GM19395 (cell line): ENCODE measurements around the gene UBXN10.

Experiments used
- ATAC-seq: cut with Tn5 transposase; IDR thresholded peaks from one replicate; pipeline ENCODE4 v1.9.1; 2021; ENCODE audit warnings: mild to moderate bottlenecking, moderate library complexity; ENCODE audit not compliant: unreplicated experiment

UBXN10 gene

GRCh38 chr1:20151906-20152598 is 33.8 kb upstream of the UBXN10 start:
- no peak for ATAC-seq

DNA sequence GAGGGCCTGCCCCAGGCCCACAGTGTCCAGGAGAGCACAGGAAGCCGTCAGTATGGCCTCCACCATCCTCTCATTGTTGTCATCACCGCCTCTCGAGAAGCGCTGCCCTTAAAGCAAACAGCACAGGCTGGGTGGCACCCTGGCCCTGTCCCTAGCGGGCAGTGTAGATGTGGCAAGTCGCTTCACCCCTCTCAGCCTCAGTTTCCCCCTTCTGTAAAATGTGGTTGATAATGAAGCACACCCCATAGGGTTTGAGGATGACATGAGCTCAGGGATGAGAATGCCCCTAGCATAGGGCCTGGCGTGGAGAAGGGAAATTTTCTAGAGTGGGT is 33.3 kb upstream of the UBXN10 start:
- no peak for ATAC-seq

DNA sequence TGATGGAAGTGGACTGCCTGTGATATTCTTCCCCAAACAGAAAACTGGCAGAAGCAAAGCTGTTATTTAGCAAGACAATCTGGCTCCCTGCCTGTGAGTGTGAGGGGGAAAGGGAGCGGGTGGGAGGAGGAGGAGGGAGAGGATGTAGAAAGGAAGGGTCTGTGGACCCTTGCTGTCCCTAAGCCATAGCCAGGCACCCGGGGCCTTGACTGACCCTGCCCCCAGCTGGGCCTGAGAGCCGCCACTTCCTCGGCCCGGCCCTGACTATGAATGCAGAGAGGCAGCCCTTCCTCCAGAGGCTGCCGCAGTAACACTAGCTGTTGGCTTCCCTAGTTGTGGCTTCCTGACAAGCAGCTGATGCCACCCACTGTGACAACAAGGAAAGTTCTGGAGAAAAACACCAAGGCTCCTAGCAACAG is 32.9 kb upstream of the UBXN10 start:
- ATAC-seq, result no peak

DNA sequence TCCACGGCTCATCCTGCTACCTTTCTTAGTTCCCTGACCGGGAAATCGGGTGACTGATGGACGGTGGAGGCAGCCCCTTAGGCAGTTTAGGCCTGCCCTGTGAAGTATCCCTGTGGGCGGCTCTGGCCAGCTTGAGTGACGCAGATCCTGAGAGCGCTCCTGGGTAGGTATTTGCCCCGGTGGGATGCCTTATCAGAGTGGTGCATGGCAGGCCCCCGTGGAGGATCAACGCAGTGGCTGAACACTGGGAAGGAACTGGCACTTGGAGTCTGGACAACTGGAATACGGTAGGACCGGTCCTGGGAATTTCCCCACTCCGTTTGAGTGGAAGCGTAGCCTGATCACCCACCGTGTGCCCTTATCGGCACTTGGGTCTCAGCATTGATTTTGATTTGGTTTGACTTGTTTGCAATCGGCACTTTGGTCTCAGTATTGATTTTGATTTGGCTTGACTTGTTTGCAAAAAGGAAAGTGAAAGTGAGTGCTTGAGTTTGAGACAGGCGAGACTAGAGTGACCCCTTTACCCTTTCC is 31.5 kb upstream of the UBXN10 start:
- ATAC-seq, result no peak

DNA sequence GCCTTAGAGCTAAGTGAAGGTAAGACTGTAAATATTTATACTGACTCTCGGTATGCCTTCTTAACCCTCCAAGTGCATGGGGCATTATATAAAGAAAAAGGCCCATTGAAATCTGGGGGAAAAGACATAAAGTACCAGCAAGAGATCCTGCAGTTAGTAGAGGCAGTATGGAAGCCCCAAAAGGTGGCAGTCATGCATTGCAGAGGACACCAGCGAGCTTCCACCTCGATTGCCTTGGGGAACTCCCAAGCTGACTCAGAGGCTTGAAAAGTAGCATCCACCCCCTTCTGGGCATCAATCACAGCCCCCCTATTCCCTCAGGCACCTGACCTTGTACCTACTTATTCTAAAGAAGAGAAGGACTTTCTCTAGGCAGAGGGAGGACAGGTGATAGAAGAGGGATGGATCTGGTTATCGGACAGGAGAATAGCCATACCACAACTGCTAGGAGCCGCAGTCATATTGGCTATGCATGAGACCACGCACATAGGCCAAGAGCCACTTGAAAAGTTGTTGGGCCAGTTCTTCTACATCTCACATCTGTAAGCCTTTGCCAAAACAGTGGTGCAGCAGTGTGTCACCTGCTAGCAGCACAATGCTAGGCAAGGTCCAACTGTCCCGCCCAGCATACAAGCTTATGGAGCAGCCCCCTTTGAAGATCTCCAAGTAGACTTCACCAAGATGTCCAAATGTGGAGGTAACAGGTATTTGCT is 27.4 kb upstream of the UBXN10 start:
- ATAC-seq, result no peak

DNA sequence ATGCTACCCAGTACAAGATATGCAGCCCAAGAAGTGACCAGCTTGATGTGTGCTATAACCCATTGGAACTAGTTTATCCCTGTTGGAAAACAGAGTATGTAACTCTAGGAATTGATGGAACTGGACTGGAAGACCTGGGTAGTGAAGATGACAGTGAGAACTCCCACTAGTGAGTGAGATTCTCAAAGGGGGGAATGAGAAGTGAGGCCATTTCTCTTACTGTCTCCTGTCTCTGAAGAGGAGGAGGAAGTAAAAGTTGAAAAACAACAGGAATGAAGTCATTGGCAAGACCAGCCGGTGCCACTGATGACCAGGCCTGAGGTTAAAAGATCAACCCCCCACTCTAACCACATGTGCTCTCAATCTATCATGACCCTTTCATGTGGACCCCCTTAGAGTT is 25.9 kb upstream of the UBXN10 start:
- ATAC-seq, result no peak

GRCh38 chr1:20164694-20165202 is 21.1 kb upstream of the UBXN10 start:
- no peak for ATAC-seq

DNA sequence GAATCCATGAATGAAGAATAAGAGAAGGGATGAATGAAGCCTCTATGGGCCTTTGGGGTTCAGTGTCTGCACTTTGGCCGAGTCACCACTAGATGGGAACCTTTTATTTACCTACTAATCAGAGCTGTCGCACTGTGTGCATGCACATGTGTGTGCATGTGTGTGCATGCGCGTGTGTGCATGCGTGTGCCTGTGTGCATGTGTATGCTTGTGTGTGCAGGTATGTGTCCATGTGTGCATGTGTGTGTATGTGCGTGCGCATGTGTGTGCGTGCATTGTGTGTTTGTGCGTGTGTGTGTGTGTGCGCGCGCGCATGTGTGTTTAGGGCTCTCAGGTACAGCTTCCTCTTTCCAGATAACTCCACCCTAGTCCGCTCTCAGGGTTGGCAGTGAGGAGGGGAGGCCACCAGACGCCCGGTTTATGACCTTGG is 20.4 kb upstream of the UBXN10 start:
- no peak for ATAC-seq

- ATAC-seq, result no peak
Observed at GRCh38 chr1:20166051-20166450, 19.8 kb upstream of the UBXN10 start.

- no peak for ATAC-seq
Observed at GRCh38 chr1:20167126-20167525, 18.8 kb upstream of the UBXN10 start.

- ATAC-seq, result no peak
Observed at GRCh38 chr1:20168564-20169491, 17.1 kb upstream of the UBXN10 start.

DNA sequence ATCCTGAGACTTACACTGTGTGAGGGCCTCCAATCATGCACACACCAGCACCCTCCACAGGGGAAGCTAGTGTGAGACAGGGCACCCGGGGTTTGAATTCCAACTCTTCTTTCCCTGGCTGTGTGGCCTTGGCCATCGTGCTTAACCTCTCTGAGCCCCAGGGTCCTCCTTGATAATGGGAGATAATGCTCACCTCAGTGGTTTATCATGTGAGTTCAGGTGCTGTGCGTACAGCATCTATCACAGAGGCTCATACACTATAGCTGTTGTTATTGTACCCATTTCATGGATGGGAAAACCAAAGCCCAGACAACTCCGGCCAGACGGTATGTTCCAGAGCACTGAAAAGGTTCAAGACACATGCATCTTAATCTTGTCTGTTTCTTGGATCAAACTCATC is 16.0 kb upstream of the UBXN10 start:
- no peak for ATAC-seq

- no peak for ATAC-seq
Observed at GRCh38 chr1:20172033-20172590, 13.8 kb upstream of the UBXN10 start.

- no peak for ATAC-seq
Observed at GRCh38 chr1:20174937-20175666, 10.8 kb upstream of the UBXN10 start.

DNA sequence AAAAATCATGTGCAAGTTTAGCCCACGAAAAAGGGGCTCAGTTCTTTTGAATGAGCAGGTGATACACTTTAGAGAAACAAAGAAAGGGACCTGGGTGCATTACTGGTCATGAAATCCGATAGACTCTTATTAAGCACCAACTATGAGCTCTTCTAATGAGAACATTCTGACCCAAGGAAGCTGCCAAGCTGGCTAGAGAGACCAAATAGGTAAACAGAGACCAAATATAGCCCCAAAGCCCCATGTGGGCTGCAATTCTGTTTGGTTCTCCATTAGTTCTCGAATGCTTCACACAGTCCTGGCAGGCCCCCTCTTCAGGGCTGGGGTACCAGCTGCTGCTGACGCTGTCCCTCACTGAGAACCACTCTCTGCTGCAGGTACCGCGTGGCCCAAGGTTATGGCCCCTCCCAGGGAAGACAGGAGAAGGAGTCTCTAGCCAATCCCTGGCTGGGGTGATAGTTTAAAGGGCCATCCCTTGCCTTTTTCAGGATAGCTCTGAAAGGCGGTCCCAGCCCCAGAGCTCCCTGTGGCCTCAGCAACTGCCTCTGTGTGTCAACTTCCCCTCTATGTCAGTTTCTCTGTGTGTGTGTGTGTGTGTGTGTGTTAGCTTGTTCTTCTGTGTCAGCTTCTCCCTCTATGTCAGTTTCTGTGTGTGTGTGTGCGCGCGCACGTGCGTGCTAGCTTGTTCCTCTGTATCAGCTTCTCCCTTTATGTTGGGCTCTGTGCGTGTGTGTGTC is 7.1 kb upstream of the UBXN10 start:
- ATAC-seq, result no peak

DNA sequence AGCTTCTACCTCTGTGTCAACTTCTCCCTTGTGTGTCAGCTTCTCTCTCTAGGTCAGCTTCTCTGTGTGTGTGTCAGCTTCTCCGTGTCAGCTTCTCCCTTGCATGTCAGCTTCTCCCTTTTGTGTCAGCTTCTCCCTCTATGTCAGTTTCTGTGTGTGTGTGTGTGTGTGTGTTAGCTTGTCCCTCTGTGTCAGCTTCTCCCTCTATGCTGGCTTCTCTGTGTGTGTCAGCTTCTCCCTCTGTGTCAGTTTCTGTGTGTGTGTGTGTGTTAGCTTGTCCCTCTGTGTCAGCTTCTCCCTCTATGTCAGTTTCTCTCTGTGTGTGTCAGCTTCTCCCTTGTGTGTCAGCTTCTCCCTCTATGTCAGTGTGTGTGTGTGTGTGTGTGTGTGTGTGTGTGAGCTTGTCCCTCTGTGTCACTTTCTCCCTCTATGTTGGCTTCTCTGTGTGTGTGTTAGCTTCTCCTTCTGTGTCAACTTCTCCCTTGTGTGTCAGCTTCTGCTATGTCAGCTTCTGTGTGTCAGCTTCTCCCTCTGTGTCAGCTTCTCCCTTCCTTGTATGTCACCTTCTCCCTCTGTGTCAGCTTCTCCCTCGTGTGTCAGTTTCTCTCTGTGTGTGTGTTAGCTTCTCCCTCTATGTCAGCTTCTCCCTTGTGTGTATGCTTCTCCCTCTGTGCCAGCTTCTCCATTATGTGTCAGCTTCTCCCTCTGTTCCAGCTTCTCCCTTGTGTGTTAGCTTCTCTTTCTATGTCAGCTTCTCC is 6.3 kb upstream of the UBXN10 start:
- no peak for ATAC-seq

- ATAC-seq, result no peak
Observed at GRCh38 chr1:20180129-20180843, 5.6 kb upstream of the UBXN10 start.

DNA sequence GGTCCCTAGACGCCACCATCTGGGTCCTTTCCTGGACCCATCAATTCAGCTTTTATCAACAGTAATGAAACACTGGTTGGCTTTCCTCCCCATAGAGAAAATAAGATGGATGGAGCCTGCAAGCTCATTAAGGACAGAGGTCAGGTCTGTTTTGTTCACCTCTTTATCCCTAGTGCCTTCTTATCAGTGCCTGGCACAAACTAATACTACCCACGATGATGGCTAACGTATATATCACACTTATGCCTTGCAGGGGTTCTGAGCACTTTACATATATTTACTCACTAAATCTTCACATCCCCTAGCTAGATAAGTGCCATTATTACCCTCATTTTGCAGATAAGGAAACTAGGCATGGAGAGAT is 5.1 kb upstream of the UBXN10 start:
- ATAC-seq, result no peak
